ENCODE measurements around the gene FBXW10B. TPM values are rescaled to one million over a fixed set of nuclear protein-coding genes. Genes with fewer than 3 reads are reported as not detected.
A peak's percentile ranks its signal among the peaks of the same experiment; 100 is the strongest.
"Not testable (repeated sequence)": the region's sequence is repeated elsewhere in the genome, so short reads cannot be mapped to it uniquely, and the experiment has no call there.

Gene FBXW10B
- total RNA-seq, 1 donor from 2014 or later: 3.3 TPM

- TF ChIP-seq CTCF (conservative IDR thresholded peaks at IDR 0.05): no peak
- Mint-ChIP-seq H3K9me3 (no peaks in the 10 kb centered on the region), H3K27ac (peak overlapping the region; percentile 81), H3K4me1 (ENCODE audit: unreplicated experiment) (peaks cover 45% of the 10 kb centered on the region), H3K36me3 (peaks cover 25% of the 10 kb centered on the region), H3K27me3 (no peaks in the 10 kb centered on the region), H3K4me3 (peak overlapping the region; percentile 47)
- DNase-seq (ENCODE audit: extremely low spot score, unreplicated experiment): no peak
Observed at GRCh38 chr17:15659236-15659635, 39.7 kb upstream of the FBXW10B start.

- no peaks in the 10 kb centered on the region for H3K9me3 Mint-ChIP-seq
- DNase-seq (ENCODE audit: extremely low spot score, unreplicated experiment): no peak
- no peak for TF ChIP-seq CTCF (conservative IDR thresholded peaks at IDR 0.05)
- peaks cover 25% of the 10 kb centered on the region for H3K36me3 Mint-ChIP-seq
- no peaks in the 10 kb centered on the region for H3K27me3 Mint-ChIP-seq
- H3K4me3 Mint-ChIP-seq: no peak overlapping the region
- H3K4me1 Mint-ChIP-seq (ENCODE audit: unreplicated experiment): peaks cover 48% of the 10 kb centered on the region
- H3K27ac Mint-ChIP-seq: peak overlapping the region; percentile 73
Observed at GRCh38 chr17:15658296-15658695, 38.8 kb upstream of the FBXW10B start.

- H3K4me1 Mint-ChIP-seq (ENCODE audit: unreplicated experiment): peaks cover 48% of the 10 kb centered on the region
- H3K36me3 Mint-ChIP-seq: peaks cover 21% of the 10 kb centered on the region
- H3K4me3 Mint-ChIP-seq: peak overlapping the region; percentile 9
- TF ChIP-seq CTCF (conservative IDR thresholded peaks at IDR 0.05): no peak
- H3K27me3 Mint-ChIP-seq: no peaks in the 10 kb centered on the region
- H3K27ac Mint-ChIP-seq: peak overlapping the region; percentile 73
- no peaks in the 10 kb centered on the region for H3K9me3 Mint-ChIP-seq
- no peak for DNase-seq (ENCODE audit: extremely low spot score, unreplicated experiment)
Observed at GRCh38 chr17:15657868-15658267, 38.4 kb upstream of the FBXW10B start.

- peak overlapping the region; percentile 89 for H3K27ac Mint-ChIP-seq
- peak overlapping the region; percentile 62 for H3K4me3 Mint-ChIP-seq
- no peak for TF ChIP-seq CTCF (conservative IDR thresholded peaks at IDR 0.05)
- peaks cover 52% of the 10 kb centered on the region for H3K4me1 Mint-ChIP-seq (ENCODE audit: unreplicated experiment)
- no peaks in the 10 kb centered on the region for H3K27me3 Mint-ChIP-seq
- no peaks in the 10 kb centered on the region for H3K9me3 Mint-ChIP-seq
- peaks cover 7% of the 10 kb centered on the region for H3K36me3 Mint-ChIP-seq
- DNase-seq (ENCODE audit: extremely low spot score, unreplicated experiment): no peak
Observed at GRCh38 chr17:15654886-15655561, 35.5 kb upstream of the FBXW10B start.

GRCh38 chr17:15654401-15654800 is 34.9 kb upstream of the FBXW10B start:
- H3K36me3 Mint-ChIP-seq; H3K27me3 Mint-ChIP-seq; DNase-seq (ENCODE audit: extremely low spot score, unreplicated experiment); H3K9me3 Mint-ChIP-seq: not testable (repeated sequence)
- Mint-ChIP-seq H3K4me3 (peak overlapping the region; percentile 62), H3K4me1 (ENCODE audit: unreplicated experiment) (peaks cover 47% of the 10 kb centered on the region), H3K27ac (peak overlapping the region; percentile 89)

- H3K4me1 Mint-ChIP-seq (ENCODE audit: unreplicated experiment): peaks cover 56% of the 10 kb centered on the region
- H3K4me3 Mint-ChIP-seq: no peak overlapping the region
- no peak for TF ChIP-seq CTCF (conservative IDR thresholded peaks at IDR 0.05)
- DNase-seq (ENCODE audit: extremely low spot score, unreplicated experiment): no peak
- peaks cover 7% of the 10 kb centered on the region for H3K36me3 Mint-ChIP-seq
- H3K27ac Mint-ChIP-seq: peak overlapping the region; percentile 68
- H3K27me3 Mint-ChIP-seq: no peaks in the 10 kb centered on the region
- no peaks in the 10 kb centered on the region for H3K9me3 Mint-ChIP-seq
Observed at GRCh38 chr17:15652960-15653359, 33.5 kb upstream of the FBXW10B start.

Data from type B pancreatic cell (in vitro differentiated cells).